ENCODE measurements around the gene MYL1. TPM values are rescaled to one million over a fixed set of nuclear protein-coding genes. Genes with fewer than 3 reads are reported as not detected.

MYL1 gene
- total RNA-seq, 1 experiment from 2014 or later, result not detected

DNA sequence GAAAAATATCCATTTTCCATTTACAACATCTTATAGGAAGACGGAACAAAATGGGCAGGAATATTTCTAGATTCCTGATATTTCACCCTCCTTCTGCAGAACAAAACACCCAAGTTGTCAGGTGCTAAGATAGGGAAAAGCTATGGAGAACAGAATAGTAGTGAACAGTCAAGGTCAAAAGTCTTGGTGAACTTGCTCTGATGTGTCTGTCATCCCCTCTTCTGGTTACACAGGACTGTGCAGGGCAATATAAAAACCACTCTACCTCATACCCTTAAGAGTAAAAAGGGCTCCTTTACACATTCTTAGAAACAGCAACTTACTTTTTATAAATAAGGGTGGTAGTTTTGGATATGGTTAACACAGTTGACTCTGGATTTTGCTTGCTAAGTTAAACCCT is 4.4 kb downstream of the MYL1 start:
- Histone ChIP-seq H3K79me2 (ENCODE audit: insufficient read depth, low read length) (no peaks in the 10 kb centered on the region), H3K27me3 (ENCODE audit: insufficient read depth, low read length) (no peaks in the 10 kb centered on the region), H3K9me2 (ENCODE audit: insufficient read depth) (no peaks in the 10 kb centered on the region), H3K9me3 (ENCODE audit: control insufficient read depth in 1 of 2, insufficient read depth in 1 of 2, low read depth in 1 of 2, low read length in 2 of 2) (no peaks in the 10 kb centered on the region), H3K36me3 (ENCODE audit: control insufficient read depth in 1 of 2, insufficient read depth in 2 of 2, low read length in 2 of 2) (no peaks in the 10 kb centered on the region), H3K4me2 (ENCODE audit: low read length) (no peak overlapping the region), H3K9ac (ENCODE audit: low read length) (no peak overlapping the region), H3K27ac (ENCODE audit: low read depth, low read length) (no peak overlapping the region), H4K20me1 (ENCODE audit: insufficient read depth) (no peaks in the 10 kb centered on the region; the same call in 1 of the 2 replicates), H3K4me1 (ENCODE audit: control insufficient read depth in 1 of 2, insufficient read depth in 2 of 2, low read length in 2 of 2) (no peaks in the 10 kb centered on the region), H3K4me3 (replicated peaks in 1 of 2; ENCODE audit: low read depth in 1 of 2, low read length in 2 of 2) (no peak overlapping the region), H2AFZ (ENCODE audit: low read depth, low read length, poor library complexity, severe bottlenecking) (no peak overlapping the region)
- no peak for DNase-seq (ENCODE audit: low read depth, low spot score)
- RAD21 ChIA-PET (ENCODE audit: low non-redundant PET in 1 of 2, low total read pairs in 2 of 2, uncharacterized antibody in 2 of 2, unreplicated experiment in 2 of 2), result no interaction called here
- no peak for ATAC-seq
- TF ChIP-seq RAD21 (IDR thresholded peaks at IDR 0.05; ENCODE audit: low read depth) (no peak), JUND (IDR thresholded peaks at IDR 0.05) (no peak), EZH2phosphoT487 (IDR thresholded peaks at IDR 0.05; ENCODE audit: borderline replicate concordance) (no peak), EZH2 (IDR thresholded peaks at IDR 0.05) (no peak), EGR1 (IDR thresholded peaks at IDR 0.05; ENCODE audit: low read depth) (no peak), ZNF274 (IDR thresholded peaks at IDR 0.05; ENCODE audit: low read depth, low read length) (no peak), FOSL1 (IDR thresholded peaks at IDR 0.05; ENCODE audit: low read depth) (no peak)
- no TSS peak for BruUV-seq (replicated peaks)
- intact Hi-C loops (cut with micrococcal nuclease), result no loop called here
- POLR2A ChIA-PET, result no interaction called here
- CTCF ChIA-PET, result no interaction called here

DNA sequence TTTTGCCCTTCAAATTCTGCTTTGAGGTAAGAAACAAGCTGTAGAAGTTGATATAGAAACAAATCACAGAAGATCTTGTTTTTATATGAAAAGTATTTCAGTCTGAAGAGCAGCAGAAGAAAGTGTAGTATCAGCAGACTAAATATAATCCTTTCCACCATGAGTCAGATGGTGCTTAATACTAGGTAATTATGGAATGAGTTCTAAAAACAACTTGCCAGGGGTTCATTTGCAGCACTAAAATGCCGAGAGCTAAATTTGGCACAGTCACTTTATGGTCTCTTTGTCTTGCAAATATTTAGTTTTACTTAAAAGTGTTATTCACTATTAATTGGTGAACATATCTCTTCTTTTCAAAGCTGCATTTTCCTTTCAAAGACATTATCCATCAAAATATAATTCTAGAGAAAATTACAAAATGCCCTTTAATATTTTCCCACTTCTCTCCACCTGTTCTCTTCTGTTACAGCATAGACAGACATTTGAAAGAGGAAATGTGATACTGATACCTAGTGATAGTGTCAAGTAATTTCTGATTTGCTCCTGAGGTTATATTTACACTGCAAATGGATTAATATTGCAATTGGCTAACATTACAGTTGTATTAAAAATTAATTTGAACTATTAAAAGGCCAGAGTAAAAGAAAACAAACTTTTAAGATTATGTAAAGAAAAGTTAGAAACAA is 5.3 kb downstream of the MYL1 start:
- Histone ChIP-seq H3K9me2 (ENCODE audit: insufficient read depth) (no peaks in the 10 kb centered on the region), H2AFZ (ENCODE audit: low read depth, low read length, poor library complexity, severe bottlenecking) (no peak overlapping the region), H3K79me2 (ENCODE audit: insufficient read depth, low read length) (no peaks in the 10 kb centered on the region), H3K9me3 (ENCODE audit: control insufficient read depth in 1 of 2, insufficient read depth in 1 of 2, low read depth in 1 of 2, low read length in 2 of 2) (no peaks in the 10 kb centered on the region), H3K27me3 (ENCODE audit: insufficient read depth, low read length) (no peaks in the 10 kb centered on the region), H3K4me3 (replicated peaks in 1 of 2; ENCODE audit: low read depth in 1 of 2, low read length in 2 of 2) (no peak overlapping the region), H3K4me2 (ENCODE audit: low read length) (no peak overlapping the region), H3K27ac (ENCODE audit: low read depth, low read length) (no peak overlapping the region), H4K20me1 (ENCODE audit: insufficient read depth) (no peaks in the 10 kb centered on the region; the same call in 1 of the 2 replicates), H3K9ac (ENCODE audit: low read length) (no peak overlapping the region), H3K36me3 (ENCODE audit: control insufficient read depth in 1 of 2, insufficient read depth in 2 of 2, low read length in 2 of 2) (no peaks in the 10 kb centered on the region), H3K4me1 (ENCODE audit: control insufficient read depth in 1 of 2, insufficient read depth in 2 of 2, low read length in 2 of 2) (no peaks in the 10 kb centered on the region)
- intact Hi-C loops (cut with micrococcal nuclease), result no loop called here
- DNase-seq (ENCODE audit: low read depth, low spot score) (no peak), ATAC-seq (no peak)
- POLR2A ChIA-PET, result no interaction called here
- no TSS peak for BruUV-seq (replicated peaks)
- RAD21 ChIA-PET (ENCODE audit: low non-redundant PET in 1 of 2, low total read pairs in 2 of 2, uncharacterized antibody in 2 of 2, unreplicated experiment in 2 of 2), result no interaction called here
- CTCF ChIA-PET, result no interaction called here
- TF ChIP-seq, protein P1, sequence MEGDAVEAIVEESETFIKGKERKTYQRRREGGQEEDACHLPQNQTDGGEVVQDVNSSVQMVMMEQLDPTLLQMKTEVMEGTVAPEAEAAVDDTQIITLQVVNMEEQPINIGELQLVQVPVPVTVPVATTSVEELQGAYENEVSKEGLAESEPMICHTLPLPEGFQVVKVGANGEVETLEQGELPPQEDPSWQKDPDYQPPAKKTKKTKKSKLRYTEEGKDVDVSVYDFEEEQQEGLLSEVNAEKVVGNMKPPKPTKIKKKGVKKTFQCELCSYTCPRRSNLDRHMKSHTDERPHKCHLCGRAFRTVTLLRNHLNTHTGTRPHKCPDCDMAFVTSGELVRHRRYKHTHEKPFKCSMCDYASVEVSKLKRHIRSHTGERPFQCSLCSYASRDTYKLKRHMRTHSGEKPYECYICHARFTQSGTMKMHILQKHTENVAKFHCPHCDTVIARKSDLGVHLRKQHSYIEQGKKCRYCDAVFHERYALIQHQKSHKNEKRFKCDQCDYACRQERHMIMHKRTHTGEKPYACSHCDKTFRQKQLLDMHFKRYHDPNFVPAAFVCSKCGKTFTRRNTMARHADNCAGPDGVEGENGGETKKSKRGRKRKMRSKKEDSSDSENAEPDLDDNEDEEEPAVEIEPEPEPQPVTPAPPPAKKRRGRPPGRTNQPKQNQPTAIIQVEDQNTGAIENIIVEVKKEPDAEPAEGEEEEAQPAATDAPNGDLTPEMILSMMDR (IDR thresholded peaks at IDR 0.05 in 2 of 3, conservative IDR thresholded peaks at IDR 0.05 in 1 of 3; ENCODE audit: borderline replicate concordance in 1 of 3, insufficient read depth in 1 of 3, low read depth in 2 of 3, low read length in 2 of 3), result no peak
- no peak for TF ChIP-seq EZH2phosphoT487 (IDR thresholded peaks at IDR 0.05; ENCODE audit: borderline replicate concordance)
- TF ChIP-seq JUND (IDR thresholded peaks at IDR 0.05), result no peak
- TF ChIP-seq EGR1 (IDR thresholded peaks at IDR 0.05; ENCODE audit: low read depth), result no peak
- no peak for TF ChIP-seq FOSL1 (IDR thresholded peaks at IDR 0.05; ENCODE audit: low read depth)
- TF ChIP-seq, protein P2, sequence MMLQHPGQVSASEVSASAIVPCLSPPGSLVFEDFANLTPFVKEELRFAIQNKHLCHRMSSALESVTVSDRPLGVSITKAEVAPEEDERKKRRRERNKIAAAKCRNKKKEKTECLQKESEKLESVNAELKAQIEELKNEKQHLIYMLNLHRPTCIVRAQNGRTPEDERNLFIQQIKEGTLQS (IDR thresholded peaks at IDR 0.05), result no peak
- TF ChIP-seq POLR2A (IDR thresholded peaks at IDR 0.05; ENCODE audit: borderline replicate concordance, extremely low read depth, insufficient read depth, insufficient read length), result no peak
- TF ChIP-seq YY1 (IDR thresholded peaks at IDR 0.05; ENCODE audit: extremely low read depth, insufficient replicate concordance, low read depth, low read length), result no peak
- no peak for TF ChIP-seq ZNF274 (IDR thresholded peaks at IDR 0.05; ENCODE audit: low read depth, low read length)
- no peak for TF ChIP-seq ELF1 (IDR thresholded peaks at IDR 0.05; ENCODE audit: borderline replicate concordance, low read depth)
- TF ChIP-seq CBX3 (IDR thresholded peaks at IDR 0.05; ENCODE audit: low read depth), result no peak
- TF ChIP-seq, protein P3, sequence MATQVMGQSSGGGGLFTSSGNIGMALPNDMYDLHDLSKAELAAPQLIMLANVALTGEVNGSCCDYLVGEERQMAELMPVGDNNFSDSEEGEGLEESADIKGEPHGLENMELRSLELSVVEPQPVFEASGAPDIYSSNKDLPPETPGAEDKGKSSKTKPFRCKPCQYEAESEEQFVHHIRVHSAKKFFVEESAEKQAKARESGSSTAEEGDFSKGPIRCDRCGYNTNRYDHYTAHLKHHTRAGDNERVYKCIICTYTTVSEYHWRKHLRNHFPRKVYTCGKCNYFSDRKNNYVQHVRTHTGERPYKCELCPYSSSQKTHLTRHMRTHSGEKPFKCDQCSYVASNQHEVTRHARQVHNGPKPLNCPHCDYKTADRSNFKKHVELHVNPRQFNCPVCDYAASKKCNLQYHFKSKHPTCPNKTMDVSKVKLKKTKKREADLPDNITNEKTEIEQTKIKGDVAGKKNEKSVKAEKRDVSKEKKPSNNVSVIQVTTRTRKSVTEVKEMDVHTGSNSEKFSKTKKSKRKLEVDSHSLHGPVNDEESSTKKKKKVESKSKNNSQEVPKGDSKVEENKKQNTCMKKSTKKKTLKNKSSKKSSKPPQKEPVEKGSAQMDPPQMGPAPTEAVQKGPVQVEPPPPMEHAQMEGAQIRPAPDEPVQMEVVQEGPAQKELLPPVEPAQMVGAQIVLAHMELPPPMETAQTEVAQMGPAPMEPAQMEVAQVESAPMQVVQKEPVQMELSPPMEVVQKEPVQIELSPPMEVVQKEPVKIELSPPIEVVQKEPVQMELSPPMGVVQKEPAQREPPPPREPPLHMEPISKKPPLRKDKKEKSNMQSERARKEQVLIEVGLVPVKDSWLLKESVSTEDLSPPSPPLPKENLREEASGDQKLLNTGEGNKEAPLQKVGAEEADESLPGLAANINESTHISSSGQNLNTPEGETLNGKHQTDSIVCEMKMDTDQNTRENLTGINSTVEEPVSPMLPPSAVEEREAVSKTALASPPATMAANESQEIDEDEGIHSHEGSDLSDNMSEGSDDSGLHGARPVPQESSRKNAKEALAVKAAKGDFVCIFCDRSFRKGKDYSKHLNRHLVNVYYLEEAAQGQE (IDR thresholded peaks at IDR 0.05; ENCODE audit: low read depth), result no peak
- TF ChIP-seq SP1 (IDR thresholded peaks at IDR 0.05; ENCODE audit: low read depth), result no peak
- TF ChIP-seq ZFX (IDR thresholded peaks at IDR 0.05), result no peak

Measured in HCT116 (cell line).